Epithelial cell of esophagus (primary cell): ENCODE data around the gene CIB2.

Experiments
- DNase-seq: peaks from one replicate; pipeline ENCODE4 v3.0.0; 2010; ENCODE audit warnings: low read depth
- H3K4me3 ChIP-seq: 2 replicates; pipeline ENCODE4 v1.5.1; 2011; ENCODE audit warnings: mild to moderate bottlenecking, low read length, control low read depth
- CTCF ChIP-seq: IDR thresholded peaks from 2 replicates; pipeline ENCODE4 v1.5.1; 2011; ENCODE audit warnings: low read depth, mild to moderate bottlenecking, low read length, control low read depth, inconsistent platforms; ENCODE audit not compliant: insufficient read depth; ENCODE audit errors: missing control alignments

CIB2 gene

DNA sequence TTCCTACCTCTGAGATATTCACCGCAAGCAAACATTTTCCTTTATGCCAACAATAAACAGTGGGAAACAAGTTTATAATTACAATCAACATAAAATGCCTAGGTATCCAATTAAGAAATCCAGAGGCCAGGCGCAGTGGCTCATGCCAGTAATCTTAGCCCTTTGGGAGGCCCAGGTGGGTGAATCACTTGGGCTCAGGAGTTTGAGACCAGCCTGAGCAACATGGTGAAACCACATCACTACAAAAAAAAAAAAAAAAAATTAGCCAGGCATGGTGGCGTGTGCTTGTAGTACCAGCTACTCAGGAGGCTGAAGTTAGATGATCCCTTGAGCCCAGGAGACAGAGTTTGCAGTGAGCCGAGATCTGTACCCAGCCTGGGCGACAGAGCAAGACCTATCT, 71.0 kb downstream of the CIB2 start:
- TF ChIP-seq CTCF: no peak
- peak; percentile 60 for DNase-seq

GRCh38 chr15:78059110-78059839, 72.0 kb downstream of the CIB2 start:
- no peak overlapping the region for H3K4me3 ChIP-seq
- DNase-seq: peak; percentile 61
- TF ChIP-seq CTCF: no peak

More for the DNA sequence above, 71.0 kb downstream of the CIB2 start:
- no peak overlapping the region for H3K4me3 ChIP-seq

- no peak overlapping the region for H3K4me3 ChIP-seq
- no peak for TF ChIP-seq CTCF
- no peak for DNase-seq
Measured at GRCh38 chr15:78058401-78058935, 72.8 kb downstream of the CIB2 start.

DNA sequence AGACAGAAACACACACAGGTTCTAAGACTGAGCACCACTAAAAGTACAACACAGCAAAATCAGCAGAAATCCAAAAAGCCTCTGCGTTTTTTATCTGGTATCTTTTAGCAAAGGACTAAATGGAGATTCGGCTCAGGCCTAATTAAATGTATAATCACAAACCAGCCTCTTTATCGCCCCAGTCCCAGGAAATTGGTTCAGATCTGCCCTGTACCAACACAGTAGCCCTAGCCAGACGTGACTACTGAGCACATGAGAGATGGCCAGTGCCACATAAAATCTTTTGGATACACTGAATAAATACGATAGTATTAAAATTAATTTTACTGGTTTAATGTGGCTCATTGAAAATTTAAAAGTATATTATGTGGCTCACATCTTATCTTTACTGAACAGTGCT, 73.4 kb downstream of the CIB2 start:
- DNase-seq: no peak
- TF ChIP-seq CTCF: no peak
- no peak overlapping the region for H3K4me3 ChIP-seq

DNA sequence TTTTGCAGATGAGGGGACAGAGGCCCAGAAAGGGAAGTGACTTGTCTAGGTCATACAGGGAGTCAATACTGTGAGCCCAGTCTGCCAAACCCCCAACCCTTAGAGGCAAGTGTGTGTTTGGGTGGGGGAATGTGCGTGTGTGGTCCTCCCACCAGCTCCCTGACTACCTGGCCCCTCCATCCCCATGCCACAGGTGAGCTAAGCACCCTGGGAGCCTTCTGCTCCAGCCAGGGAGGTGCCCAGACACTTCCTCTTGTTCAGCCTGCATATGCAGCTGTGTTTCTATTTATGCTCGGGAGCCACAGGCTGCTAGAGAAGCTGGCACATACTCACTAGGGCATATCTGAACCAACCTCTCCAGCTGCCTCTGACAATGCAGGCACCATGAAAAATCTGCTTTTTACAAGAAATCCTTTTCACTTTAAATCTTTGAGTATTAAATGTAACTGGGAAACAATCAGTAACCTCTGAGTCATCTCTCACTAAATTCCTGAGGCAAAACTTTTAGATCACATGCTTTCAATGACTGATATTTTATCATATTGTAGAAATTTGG, 74.5 kb downstream of the CIB2 start:
- no peak overlapping the region for H3K4me3 ChIP-seq
- peak; percentile 54 for DNase-seq
- no peak for TF ChIP-seq CTCF

DNA sequence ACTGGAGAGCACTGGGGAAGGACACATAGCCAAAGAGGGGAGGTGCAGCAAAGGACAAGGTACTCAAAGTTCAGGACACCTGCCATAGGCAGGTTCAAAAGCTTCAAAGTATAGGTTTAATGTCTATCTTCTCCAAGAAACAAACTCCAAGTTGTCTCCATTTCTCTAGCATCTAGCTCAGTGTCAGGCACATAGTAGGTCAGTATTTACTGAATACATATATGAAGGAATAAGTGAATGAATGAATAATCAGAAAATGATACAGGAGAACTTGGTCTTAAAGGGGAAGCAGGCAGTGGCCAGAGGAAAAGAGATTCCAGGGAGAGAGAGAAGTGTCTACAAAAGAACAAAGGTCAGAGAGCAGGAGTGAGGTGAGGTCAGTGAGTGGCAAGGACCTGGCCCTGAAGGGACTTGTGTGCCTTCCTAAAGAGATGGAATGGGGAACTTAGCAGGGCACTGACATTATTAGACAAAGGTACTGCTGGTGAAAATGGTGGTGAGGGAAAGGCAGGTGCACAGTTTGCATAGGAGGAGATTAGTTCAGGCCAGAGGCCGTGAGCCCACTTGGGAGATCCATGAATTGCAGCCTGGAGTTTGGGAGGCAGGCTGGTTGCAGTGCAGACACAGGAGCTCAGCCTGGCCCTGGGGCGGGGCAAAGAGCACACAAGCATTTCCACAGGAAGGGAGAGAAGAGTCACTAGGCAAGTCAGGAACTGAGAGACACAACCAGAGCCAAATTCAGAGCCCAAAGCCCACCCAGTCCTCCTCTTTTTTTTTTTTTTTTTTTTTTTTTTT, 75.1 kb downstream of the CIB2 start:
- no peak overlapping the region for H3K4me3 ChIP-seq
- DNase-seq: peak; percentile 58
- TF ChIP-seq CTCF: no peak
